K562 (cell line): ENCODE data around the gene OR5K2. TPM values are rescaled to one million over a fixed set of nuclear protein-coding genes. Genes with fewer than 3 reads are reported as not detected.

Experiments used
- ATAC-seq: fragments of 200-7000 bp; cut with Tn5 transposase; 3 replicates; pipeline ENCODE4 v1.9.1; 2020; ENCODE audit warnings: moderate library complexity
- BruUV-seq: library from RNA; stranded (reverse); fragments of 400-500 nt; replicated peaks from 2 replicates; lab custom pipeline; 2021; lab: Mats Ljungman, UMichigan
- CTCF ChIA-PET: fragments of 300-600 bp; formaldehyde crosslinking; extraction: SDS; loops from one replicate; lab custom pipeline; 2021; ENCODE audit warnings: low intra/inter-chr PET ratio; lab: Yijun Ruan, JAX
- POLR2A ChIA-PET: fragments of 300-600, 350-650 bp; sonication (Branson Sonifier 250); formaldehyde crosslinking; extraction: SDS; loops from one replicate; lab custom pipeline; 2021; ENCODE audit warnings: antibody characterized with exemption, inconsistent platforms; lab: Yijun Ruan, JAX
- DNase-seq, 4 experiments: peaks; one replicate each; pipeline versions ENCODE4 v3.0.0 to v3.0.0-alpha.2; 2011 to 2018; ENCODE audit warnings: low spot score in 3 of 4, mixed read lengths in 3 of 4; ENCODE audit errors: extremely low read depth in 1 of 4
- FAIRE-seq: peaks from 2 replicates; lab custom pipeline; 2011; peaks lifted over from hg19 to GRCh38; lab: Jason Lieb, UNC
- H2AFZ ChIP-seq: 2 replicates; pipeline ENCODE4 v1.6.0; 2011; ENCODE audit warnings: low read depth, low read length, control low read depth, inconsistent platforms
- H3K27ac ChIP-seq: fragments of 200-600 bp; 3 replicates; pipeline ENCODE4 v1.8.0; 2011; ENCODE audit warnings: low read depth, mild to moderate bottlenecking, control low read depth, inconsistent platforms, low read length, moderate library complexity, mixed read lengths; ENCODE audit errors: extremely low read depth
- H3K27me3 ChIP-seq, 2 experiments: fragments of 300-600 bp in 1 of 2; 2 replicates in 1 of 2; 3 replicates in 1 of 2; pipeline versions ENCODE4 v1.6.0 to v1.8.0; 2011; ENCODE audit warnings: inconsistent platforms in 2 of 2, low read length in 2 of 2, mild to moderate bottlenecking in 1 of 2, mixed read lengths in 1 of 2, moderate library complexity in 1 of 2; ENCODE audit not compliant: control insufficient read depth in 2 of 2, insufficient read depth in 2 of 2
- H3K36me3 ChIP-seq: fragments of 300-600 bp; 3 replicates; pipeline ENCODE4 v1.8.0; 2011; ENCODE audit warnings: mild to moderate bottlenecking, low read length, inconsistent platforms; ENCODE audit not compliant: control insufficient read depth, insufficient read depth
- H3K4me1 ChIP-seq, 2 experiments: fragments of 200-600 bp in 1 of 2; replicated peaks in 1 of 2; 2 replicates in 1 of 2; 3 replicates in 1 of 2; pipeline versions ENCODE4 v1.5.1 to v1.8.0; 2011; ENCODE audit warnings: inconsistent platforms in 2 of 2, low read length in 2 of 2, mild to moderate bottlenecking in 1 of 2, mixed read lengths in 1 of 2, moderate library complexity in 1 of 2; ENCODE audit not compliant: control insufficient read depth in 2 of 2, insufficient read depth in 2 of 2
- H3K4me2 ChIP-seq: 2 replicates; pipeline ENCODE4 v1.6.1; 2011; ENCODE audit warnings: low read length, control low read depth, inconsistent platforms, mixed read lengths; ENCODE audit not compliant: insufficient read depth
- H3K4me3 ChIP-seq: fragments of 200-600 bp; sonication (generic), shearing (Covaris generic); 2 replicates; pipeline ENCODE4 v1.5.1; 2016; ENCODE audit warnings: control low read depth, inconsistent platforms
- H3K79me2 ChIP-seq: fragments of 200-600 bp; 3 replicates; pipeline ENCODE4 v1.8.0; 2011; ENCODE audit warnings: low read length, inconsistent platforms; ENCODE audit not compliant: control insufficient read depth, insufficient read depth
- H3K9ac ChIP-seq, 2 experiments: 2 replicates each; pipeline versions ENCODE4 v1.6.0 to v1.6.1; 2011; ENCODE audit warnings: low read depth in 2 of 2, low read length in 2 of 2, control low read depth in 1 of 2, inconsistent platforms in 1 of 2, mild to moderate bottlenecking in 1 of 2, mixed read lengths in 1 of 2; ENCODE audit not compliant: insufficient read depth in 1 of 2
- H3K9me1 ChIP-seq: one replicate; pipeline ENCODE4 v1.6.0; 2011; ENCODE audit warnings: inconsistent platforms, mild to moderate bottlenecking, low read length, moderate library complexity; ENCODE audit not compliant: control insufficient read depth, insufficient read depth
- H3K9me3 ChIP-seq: replicated peaks from 2 replicates; pipeline ENCODE4 v1.5.1; 2011; ENCODE audit warnings: low read depth, low read length, inconsistent platforms; ENCODE audit not compliant: control insufficient read depth, insufficient read depth
- H4K20me1 ChIP-seq: replicated peaks from 2 replicates; pipeline ENCODE4 v1.6.1; 2011; ENCODE audit warnings: low read length, inconsistent platforms, mixed read lengths; ENCODE audit not compliant: control insufficient read depth, insufficient read depth
- CAMTA2 ChIP-seq: fragments of 250-450 bp; sonication (Bioruptor Pico); conservative IDR thresholded peaks from 2 replicates; pipeline ENCODE4 v1.5.1; 2022
- FOXO4 ChIP-seq: fragments of 450-650 bp; formaldehyde crosslinking; IDR thresholded peaks from 2 replicates; pipeline ENCODE4 v1.4.0; 2020; ENCODE audit warnings: mild to moderate bottlenecking, moderate library complexity
- RCOR1 ChIP-seq, 2 experiments: IDR thresholded peaks; 2 replicates each; pipeline ENCODE4 v1.6.1; 2012; ENCODE audit warnings: low read depth in 2 of 2, low read length in 2 of 2, borderline replicate concordance in 1 of 2, improper control_type of control experiment in 1 of 2
- TOE1 ChIP-seq, 2 experiments: fragments of 450-650 bp in 1 of 2; sonication (generic) in 1 of 2; formaldehyde crosslinking in 1 of 2; IDR thresholded peaks; 2 replicates each; pipeline versions ENCODE4 v1.7.1 to v1.8.0; 2016 to 2022; ENCODE audit warnings: borderline replicate concordance in 2 of 2, mild to moderate bottlenecking in 2 of 2, antibody characterized with exemption in 1 of 2, inconsistent platforms in 1 of 2, low read depth in 1 of 2, missing genetic modification reagents in 1 of 2, moderate library complexity in 1 of 2
- ZKSCAN8 ChIP-seq: fragments of 200-800 bp; sonication (Bioruptor generic); IDR thresholded peaks from 2 replicates; pipeline ENCODE4 v1.6.1; 2016; ENCODE audit warnings: missing genetic modification characterization, missing compliant biosample characterization
- WGBS: fragments of 100-300 bp; shearing (Covaris generic); methylation state at CpG from one replicate; pipeline ENCODE4 v1.1.6; 2016; ENCODE audit warnings: low coverage, mixed read lengths; ENCODE audit not compliant: insufficient coverage; ENCODE audit errors: missing lambda C conversion rate; 5-methylcytosine and 5-hydroxymethylcytosine counted together
- in situ Hi-C: fragments of 300-500 bp; cut with MboI; formaldehyde crosslinking; loops from 4 replicates; pipeline ENCODE4 v1.15.0; 2018; ENCODE audit warnings: inconsistent platforms, mixed read lengths
- intact Hi-C: fragments of 100-400 bp; cut with micrococcal nuclease; formaldehyde crosslinking; loops from 2 replicates; pipeline ENCODE4 v1.14.2; 2022
- polyA plus RNA-seq, 8 experiments: library from polyadenylated mRNA; depleted of rRNA in 4 of 8; stranded (reverse) in 5 of 8; unstranded in 3 of 8; fragments of >200 nt; fragmentation: Nextera tagmentation in 2 of 8; fragmentation: Illumina TruSeq in 1 of 8; extraction: Ambion mirVana in 2 of 8; extraction: Trizol in 1 of 8; gene quantifications; 2 replicates each; pipeline versions ENCODE4 v1.2.1 to v1.2.3, GENCODE V29; 2011 to 2014; ENCODE audit warnings: inconsistent platforms in 1 of 8, missing spikeins in 1 of 8
- total RNA-seq, 7 experiments: library from RNA; depleted of rRNA in 6 of 7; stranded (reverse); fragments of >200 nt in 6 of 7; fragmentation: Illumina TruSeq in 2 of 7; extraction: Trizol in 2 of 7; gene quantifications; 2 replicates each; pipeline versions ENCODE4 v1.2.1 to v1.2.3, GENCODE V29; 2011 to 2021; ENCODE audit warnings: low replicate concordance in 1 of 7

The OR5K2 gene
- total and polyA plus RNA-seq, 9 of the 15 experiments (the other 6 are each of a cell fraction or from before 2014, with no cell fraction given) = not detected

DNA sequence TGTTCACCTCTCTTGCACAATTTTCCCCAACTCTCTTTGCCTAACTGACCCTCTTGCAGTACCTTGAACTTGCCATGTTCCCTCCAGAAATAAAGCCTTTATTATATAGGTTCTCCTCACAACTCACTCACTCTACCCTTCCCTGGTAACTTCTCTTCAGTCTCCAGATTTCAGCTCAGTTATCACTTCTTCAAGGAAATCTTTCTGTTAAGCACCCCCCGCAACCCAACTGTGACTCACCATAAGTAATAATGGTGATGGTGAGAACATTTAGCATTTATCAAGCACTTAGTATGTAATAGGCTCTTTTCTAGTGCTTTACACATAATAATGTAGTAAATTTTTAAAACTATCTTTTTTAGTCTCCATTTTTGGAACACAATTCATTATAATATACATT is 42.6 kb upstream of the OR5K2 start:
- Histone ChIP-seq H3K4me3 (no peak overlapping the region), H3K79me2 (no peaks in the 10 kb centered on the region), H3K27me3 (no peaks in the 10 kb centered on the region), H2AFZ (no peak overlapping the region), H4K20me1 (no peaks in the 10 kb centered on the region), H3K4me2 (no peak overlapping the region), H3K36me3 (no peaks in the 10 kb centered on the region), H3K9ac (no peak overlapping the region), H3K9me1 (no peaks in the 10 kb centered on the region), H3K9me3 (no peaks in the 10 kb centered on the region), H3K4me1 (no peaks in the 10 kb centered on the region), H3K27ac (no peak overlapping the region)
- intact Hi-C loops = no loop called here
- ATAC-seq (no peak), FAIRE-seq (no peak), DNase-seq (no peak)
- in situ Hi-C loops = no loop called here
- WGBS = 0% methylated on average over 1 of the region's 1 CpG
- TF ChIP-seq FOXO4 (CRISPR knock-in tag) (no peak), RCOR1 (IDR thresholded peaks at IDR 0.05; ENCODE audit: borderline replicate concordance in 1 of 2, low read depth in 2 of 2, low read length in 2 of 2) (no peak), CAMTA2 (CRISPR knock-in tag) (no peak), ZKSCAN8 (CRISPR knock-in tag) (no peak), TOE1 (IDR thresholded peaks at IDR 0.05; ENCODE audit: borderline replicate concordance) (no peak), TOE1 (CRISPR knock-in tag; IDR thresholded peaks at IDR 0.05; ENCODE audit: borderline replicate concordance, low read depth) (no peak)
- CTCF ChIA-PET = no interaction called here
- POLR2A ChIA-PET = no interaction called here
- BruUV-seq = no TSS peak
